GM19452 (cell line): Measurements from ENCODE around the gene NDOR1.
"Not testable (repeated sequence)": the region's sequence is repeated elsewhere in the genome, so short reads cannot be mapped to it uniquely, and the experiment has no call there.

Source experiments
- ATAC-seq: cut with Tn5 transposase; IDR thresholded peaks from one replicate; pipeline ENCODE4 v1.9.1; 2021; ENCODE audit not compliant: unreplicated experiment

Gene NDOR1

GRCh38 chr9:137230705-137231371 is 25.3 kb downstream of the NDOR1 start, which contains the start of gene SLC34A3:
Gene SLC34A3 (plus strand): TSS chr9:137230901. CDS start chr9:137231703, 802 bp downstream.
- ATAC-seq, result no peak

- no peak for ATAC-seq
These were observed 26.0 kb downstream of the NDOR1 start for GRCh38 chr9:137231372-137232039.

GRCh38 chr9:137232101-137232500 is 26.6 kb downstream of the NDOR1 start:
- ATAC-seq, result no peak

GRCh38 chr9:137232510-137232909 is 27.0 kb downstream of the NDOR1 start:
- no peak for ATAC-seq

- no peak for ATAC-seq
These were observed 27.9 kb downstream of the NDOR1 start for GRCh38 chr9:137233143-137233980.

- ATAC-seq, result no peak
These were observed 28.7 kb downstream of the NDOR1 start for GRCh38 chr9:137234055-137234697.

GRCh38 chr9:137234758-137235423 is 29.4 kb downstream of the NDOR1 start:
- no peak for ATAC-seq

GRCh38 chr9:137235424-137236237 is 30.1 kb downstream of the NDOR1 start:
- ATAC-seq, result no peak

GRCh38 chr9:137236238-137236935 is 30.9 kb downstream of the NDOR1 start:
- ATAC-seq, result no peak

GRCh38 chr9:137236936-137237421 is 31.5 kb downstream of the NDOR1 start:
- ATAC-seq, result no peak

- no peak for ATAC-seq
These were observed 32.5 kb downstream of the NDOR1 start for GRCh38 chr9:137237759-137238726.

- ATAC-seq, result not testable (repeated sequence)
These were observed 34.2 kb downstream of the NDOR1 start for GRCh38 chr9:137239541-137240200.

GRCh38 chr9:137240318-137240840 is 34.9 kb downstream of the NDOR1 start:
- peak; percentile 26 for ATAC-seq

- peak; percentile 72 for ATAC-seq
These were observed 35.5 kb downstream of the NDOR1 start, which contains the start of gene TUBB4B for GRCh38 chr9:137240841-137241489. Gene TUBB4B (plus strand): TSS chr9:137241287. CDS start chr9:137241361, 74 bp downstream.

GRCh38 chr9:137241490-137242268 is 36.2 kb downstream of the NDOR1 start:
- ATAC-seq, result peak; percentile 5
